ENCODE data around the gene PDE9A.

DNA sequence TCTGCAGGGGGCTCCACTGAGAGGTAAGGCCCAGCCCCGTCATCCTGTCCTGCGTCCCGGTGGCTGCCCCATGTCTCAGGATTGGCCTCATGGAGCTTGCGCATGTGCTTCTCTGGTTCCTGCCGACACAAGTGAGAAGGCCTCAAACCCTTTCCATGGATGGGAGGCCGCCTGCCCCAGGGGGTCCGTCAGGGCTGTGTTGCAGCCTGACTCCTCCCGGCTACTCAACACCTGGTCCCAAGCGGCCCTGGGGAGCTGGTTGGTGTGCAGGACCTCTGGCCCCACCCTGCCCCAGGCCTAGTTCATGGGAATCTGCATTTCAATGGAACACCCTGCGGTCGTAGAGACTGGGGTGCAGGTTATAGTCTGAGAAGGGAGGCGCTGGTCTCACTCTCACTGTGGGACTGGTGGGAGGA is 21.1 kb upstream of the PDE9A start:
- TF ChIP-seq, protein P1, sequence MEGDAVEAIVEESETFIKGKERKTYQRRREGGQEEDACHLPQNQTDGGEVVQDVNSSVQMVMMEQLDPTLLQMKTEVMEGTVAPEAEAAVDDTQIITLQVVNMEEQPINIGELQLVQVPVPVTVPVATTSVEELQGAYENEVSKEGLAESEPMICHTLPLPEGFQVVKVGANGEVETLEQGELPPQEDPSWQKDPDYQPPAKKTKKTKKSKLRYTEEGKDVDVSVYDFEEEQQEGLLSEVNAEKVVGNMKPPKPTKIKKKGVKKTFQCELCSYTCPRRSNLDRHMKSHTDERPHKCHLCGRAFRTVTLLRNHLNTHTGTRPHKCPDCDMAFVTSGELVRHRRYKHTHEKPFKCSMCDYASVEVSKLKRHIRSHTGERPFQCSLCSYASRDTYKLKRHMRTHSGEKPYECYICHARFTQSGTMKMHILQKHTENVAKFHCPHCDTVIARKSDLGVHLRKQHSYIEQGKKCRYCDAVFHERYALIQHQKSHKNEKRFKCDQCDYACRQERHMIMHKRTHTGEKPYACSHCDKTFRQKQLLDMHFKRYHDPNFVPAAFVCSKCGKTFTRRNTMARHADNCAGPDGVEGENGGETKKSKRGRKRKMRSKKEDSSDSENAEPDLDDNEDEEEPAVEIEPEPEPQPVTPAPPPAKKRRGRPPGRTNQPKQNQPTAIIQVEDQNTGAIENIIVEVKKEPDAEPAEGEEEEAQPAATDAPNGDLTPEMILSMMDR (IDR thresholded peaks at IDR 0.05) = no peak
- no peak for TF ChIP-seq POLR2AphosphoS5 (IDR thresholded peaks at IDR 0.05)
- TF ChIP-seq POLR2A (IDR thresholded peaks at IDR 0.05) = no peak
- TF ChIP-seq EP300 (IDR thresholded peaks at IDR 0.05) = no peak
